Muscle layer of colon (tissue), 2 donors: ENCODE results near the gene EIF2S2.

Source experiments
- H3K27ac ChIP-seq: one replicate; pipeline ENCODE4 v1.7.0; 2013; ENCODE audit warnings: low read depth, mild to moderate bottlenecking, low read length, moderate library complexity
- H3K27me3 ChIP-seq, 2 donors: one replicate each; pipeline ENCODE4 v1.7.0; 2013; ENCODE audit warnings: low read length in 2 of 2, mild to moderate bottlenecking in 2 of 2; ENCODE audit not compliant: insufficient read depth in 2 of 2, control insufficient read depth in 1 of 2
- H3K36me3 ChIP-seq: one replicate; pipeline ENCODE4 v1.7.0; 2013; ENCODE audit warnings: mild to moderate bottlenecking, low read length; ENCODE audit not compliant: insufficient read depth
- H3K4me1 ChIP-seq: one replicate; pipeline ENCODE4 v1.7.0; 2013; ENCODE audit warnings: mild to moderate bottlenecking, low read length; ENCODE audit not compliant: insufficient read depth
- H3K4me3 ChIP-seq, 2 donors: one replicate each; pipeline ENCODE4 v1.7.0; 2013; ENCODE audit warnings: low read length in 2 of 2, low read depth in 1 of 2, mild to moderate bottlenecking in 1 of 2, moderate library complexity in 1 of 2
- H3K9ac ChIP-seq: one replicate; pipeline ENCODE4 v1.7.0; 2013; ENCODE audit warnings: low read length
- H3K9me3 ChIP-seq: one replicate; pipeline ENCODE4 v1.7.0; 2013; ENCODE audit warnings: mild to moderate bottlenecking, low read length
- donor health status: abdominal sarcoma.
- donor health status: Adenocarcinoma of cecum.

Gene EIF2S2

GRCh38 chr20:34049897-34050695, 61.9 kb downstream of the EIF2S2 start:
- no peak overlapping the region for H3K9ac ChIP-seq
- no peaks in the 10 kb centered on the region for H3K27me3 ChIP-seq
- H3K9me3 ChIP-seq, result no peaks in the 10 kb centered on the region
- no peaks in the 10 kb centered on the region for H3K36me3 ChIP-seq
- no peak overlapping the region for H3K4me3 ChIP-seq
- no peak overlapping the region for H3K27ac ChIP-seq
- peaks cover 23% of the 10 kb centered on the region for H3K4me1 ChIP-seq

GRCh38 chr20:34049389-34049788, 62.7 kb downstream of the EIF2S2 start:
- H3K27ac ChIP-seq, result no peak overlapping the region
- no peak overlapping the region for H3K4me3 ChIP-seq
- H3K27me3 ChIP-seq, result no peaks in the 10 kb centered on the region
- no peak overlapping the region for H3K9ac ChIP-seq
- no peaks in the 10 kb centered on the region for H3K9me3 ChIP-seq
- no peaks in the 10 kb centered on the region for H3K36me3 ChIP-seq
- H3K4me1 ChIP-seq, result peaks cover 24% of the 10 kb centered on the region

- Histone ChIP-seq H3K27me3 (no peaks in the 10 kb centered on the region), H3K9me3 (no peaks in the 10 kb centered on the region), H3K27ac (no peak overlapping the region), H3K4me1 (peaks cover 28% of the 10 kb centered on the region), H3K9ac (no peak overlapping the region), H3K36me3 (no peaks in the 10 kb centered on the region), H3K4me3 (no peak overlapping the region)
Observed at GRCh38 chr20:34047917-34048316, 64.1 kb downstream of the EIF2S2 start.

GRCh38 chr20:34047010-34047687, 64.9 kb downstream of the EIF2S2 start:
- no peaks in the 10 kb centered on the region for H3K9me3 ChIP-seq
- no peak overlapping the region for H3K4me3 ChIP-seq
- H3K27ac ChIP-seq, result no peak overlapping the region
- no peaks in the 10 kb centered on the region for H3K36me3 ChIP-seq
- H3K9ac ChIP-seq, result no peak overlapping the region
- H3K4me1 ChIP-seq, result peaks cover 35% of the 10 kb centered on the region
- H3K27me3 ChIP-seq, result no peaks in the 10 kb centered on the region

- no peak overlapping the region for H3K4me3 ChIP-seq
- no peaks in the 10 kb centered on the region for H3K27me3 ChIP-seq
- no peak overlapping the region for H3K27ac ChIP-seq
- no peaks in the 10 kb centered on the region for H3K36me3 ChIP-seq
- no peaks in the 10 kb centered on the region for H3K9me3 ChIP-seq
- H3K4me1 ChIP-seq, result peaks cover 36% of the 10 kb centered on the region
- no peak overlapping the region for H3K9ac ChIP-seq
Observed at GRCh38 chr20:34045930-34046725, 65.9 kb downstream of the EIF2S2 start.

GRCh38 chr20:34045294-34045693, 66.7 kb downstream of the EIF2S2 start:
- no peaks in the 10 kb centered on the region for H3K36me3 ChIP-seq
- no peak overlapping the region for H3K27ac ChIP-seq
- no peaks in the 10 kb centered on the region for H3K27me3 ChIP-seq
- peaks cover 39% of the 10 kb centered on the region for H3K4me1 ChIP-seq
- H3K9ac ChIP-seq, result no peak overlapping the region
- H3K9me3 ChIP-seq, result no peaks in the 10 kb centered on the region
- H3K4me3 ChIP-seq, result no peak overlapping the region

GRCh38 chr20:34043025-34043424, 69.0 kb downstream of the EIF2S2 start:
- Histone ChIP-seq H3K9me3 (no peaks in the 10 kb centered on the region), H3K36me3 (no peaks in the 10 kb centered on the region), H3K4me1 (peaks cover 52% of the 10 kb centered on the region), H3K9ac (no peak overlapping the region), H3K27me3 (no peaks in the 10 kb centered on the region), H3K4me3 (no peak overlapping the region), H3K27ac (no peak overlapping the region)

GRCh38 chr20:34042262-34042661, 69.8 kb downstream of the EIF2S2 start:
- Histone ChIP-seq H3K9me3 (no peaks in the 10 kb centered on the region), H3K36me3 (no peaks in the 10 kb centered on the region), H3K9ac (no peak overlapping the region), H3K27me3 (no peaks in the 10 kb centered on the region), H3K4me1 (peaks cover 58% of the 10 kb centered on the region), H3K27ac (no peak overlapping the region), H3K4me3 (no peak overlapping the region)

- Histone ChIP-seq H3K36me3 (no peaks in the 10 kb centered on the region), H3K4me3 (no peak overlapping the region), H3K4me1 (peaks cover 62% of the 10 kb centered on the region), H3K9me3 (no peaks in the 10 kb centered on the region), H3K27ac (no peak overlapping the region), H3K27me3 (no peaks in the 10 kb centered on the region), H3K9ac (no peak overlapping the region)
Observed at GRCh38 chr20:34041226-34041625, 70.8 kb downstream of the EIF2S2 start.

GRCh38 chr20:34040300-34040995, 71.6 kb downstream of the EIF2S2 start:
- H3K36me3 ChIP-seq, result no peaks in the 10 kb centered on the region
- H3K27ac ChIP-seq, result no peak overlapping the region
- peaks cover 62% of the 10 kb centered on the region for H3K4me1 ChIP-seq

More at GRCh38 chr20:34040300-34040995, 71.6 kb downstream of the EIF2S2 start:
- Histone ChIP-seq H3K27me3 (no peaks in the 10 kb centered on the region), H3K4me3 (no peak overlapping the region), H3K9me3 (no peaks in the 10 kb centered on the region), H3K9ac (no peak overlapping the region)
